ENCODE measurements around the gene FLRT1. TPM values are rescaled to one million over a fixed set of nuclear protein-coding genes. Genes with fewer than 3 reads are reported as not detected.

The FLRT1 gene
- total RNA-seq: 0.14 and 0.34 TPM in 2 replicates

GRCh38 chr11:64035576-64035975 lies at the start of gene FLRT1:
TSS of gene FLRT1 (plus strand) at chr11:64035931. CDS start at chr11:64116268, 80,337 bp downstream.

GRCh38 chr11:63986156-63986931 lies 49.4 kb upstream of the FLRT1 start, which contains the start of gene OTUB1:
TSS of gene OTUB1 (plus strand) at chr11:63986438. CDS start at chr11:63986457, 19 bp downstream.

Other genes with a start within 250 kb of the FLRT1 start
- gene SPINDOC, start 222.5 kb upstream of the FLRT1 start, total RNA-seq: 4.4 and 11.0 TPM in 2 replicates
- 19.5 and 44.6 TPM in 2 replicates for gene MARK2, start 196.8 kb upstream of the FLRT1 start, total RNA-seq
- gene RCOR2, start 118.8 kb upstream of the FLRT1 start, total RNA-seq: 1.7 and 4.7 TPM in 2 replicates
- 4.8 and 13.0 TPM in 2 replicates for gene NAA40, start 96.9 kb upstream of the FLRT1 start, total RNA-seq
- gene COX8A, start 61.3 kb upstream of the FLRT1 start, total RNA-seq: 221 and 307 TPM in 2 replicates
- 43.6 and 44.1 TPM in 2 replicates for gene OTUB1, start 49.5 kb upstream of the FLRT1 start, total RNA-seq
- 19.4 and 26.3 TPM in 2 replicates for gene MACROD1, start 130.2 kb downstream of the FLRT1 start, total RNA-seq
- 101 and 162 TPM in 2 replicates for gene STIP1, start 150.2 kb downstream of the FLRT1 start, total RNA-seq
- 0.34 and 0.71 TPM in 2 replicates for gene FERMT3, start 170.8 kb downstream of the FLRT1 start, total RNA-seq
- gene TRPT1, start 190.3 kb downstream of the FLRT1 start, total RNA-seq: 12.4 and 13.7 TPM in 2 replicates
- gene NUDT22, start 190.3 kb downstream of the FLRT1 start, total RNA-seq: 39.4 and 69.4 TPM in 2 replicates
- 10.3 and 16.2 TPM in 2 replicates for gene DNAJC4, start 194.6 kb downstream of the FLRT1 start, total RNA-seq
- gene VEGFB, start 198.7 kb downstream of the FLRT1 start, total RNA-seq: 11.3 and 22.2 TPM in 2 replicates
- 47.3 and 103 TPM in 2 replicates for gene FKBP2, start 205.2 kb downstream of the FLRT1 start, total RNA-seq
- gene PPP1R14B, start 211.0 kb downstream of the FLRT1 start, total RNA-seq: 145 and 308 TPM in 2 replicates
- 26.7 and 46.3 TPM in 2 replicates for gene PLCB3, start 215.6 kb downstream of the FLRT1 start, total RNA-seq
- 35.6 and 76.6 TPM in 2 replicates for gene BAD, start 248.7 kb downstream of the FLRT1 start, total RNA-seq
- 4.4 and 11.0 TPM in 2 replicates for gene GPR137, start 249.9 kb downstream of the FLRT1 start, total RNA-seq